B cell (primary cell): ENCODE data around the gene CDKL4. TPM values are rescaled to one million over a fixed set of nuclear protein-coding genes. Genes with fewer than 3 reads are reported as not detected.
"Not testable (repeated sequence)": the region's sequence is repeated elsewhere in the genome, so short reads cannot be mapped to it uniquely, and the experiment has no call there.

Source experiments
- ATAC-seq: fragments of 200-7000 bp; cut with Tn5 transposase; one replicate; pipeline ENCODE4 v1.10.0; 2021; ENCODE audit warnings: low read depth, mild to moderate bottlenecking, moderate number of reproducible peaks, moderate library complexity
- CTCF ChIA-PET: fragments of 350-600 bp; sonication (Branson Sonifier 250); formaldehyde crosslinking; loops from one replicate; lab custom pipeline; 2021; ENCODE audit warnings: antibody characterized with exemption, inconsistent platforms; lab: Charles Lee
- POLR2A ChIA-PET: fragments of 350-600 bp; sonication (Branson Sonifier 250); formaldehyde crosslinking; loops from one replicate; lab custom pipeline; 2021; ENCODE audit warnings: antibody characterized with exemption; lab: Charles Lee
- DNase-seq: peaks from one replicate; pipeline ENCODE4 v3.0.0; 2013
- H2AFZ ChIP-seq: 2 replicates; pipeline ENCODE4 v1.6.1; 2012; ENCODE audit warnings: mild to moderate bottlenecking, low read depth, low read length; ENCODE audit not compliant: insufficient read depth, poor library complexity, severe bottlenecking
- H3K27ac ChIP-seq, 2 donors: 1 replicate in 1 of 2; 2 replicates in 1 of 2; pipeline ENCODE4 v1.5.1; 2012 to 2013; ENCODE audit warnings: low read length in 2 of 2, mild to moderate bottlenecking in 2 of 2, moderate library complexity in 1 of 2
- H3K27me3 ChIP-seq, 4 experiments: fragments of 200-600 bp in 1 of 4; sonication (generic) in 1 of 4; replicated peaks in 1 of 4; 1 replicate in 2 of 4; 2 replicates in 2 of 4; pipeline versions ENCODE4 v1.6.1 to v1.7.0; 2013 to 2016; ENCODE audit warnings: low read length in 3 of 4, mild to moderate bottlenecking in 2 of 4, mixed read lengths in 1 of 4, moderate library complexity in 1 of 4; ENCODE audit not compliant: insufficient read depth in 4 of 4, control insufficient read depth in 3 of 4; ENCODE audit errors: control extremely low read depth in 1 of 4
- H3K36me3 ChIP-seq, 2 experiments: replicated peaks in 1 of 2; 1 replicate in 1 of 2; 2 replicates in 1 of 2; pipeline versions ENCODE4 v1.6.1 to v1.7.1; 2013; ENCODE audit warnings: low read length in 1 of 2; ENCODE audit not compliant: insufficient read depth in 2 of 2, control insufficient read depth in 1 of 2; ENCODE audit errors: control extremely low read depth in 1 of 2, extremely low read depth in 1 of 2
- H3K4me1 ChIP-seq, 2 donors: fragments of 200-600 bp in 1 of 2; sonication (generic) in 1 of 2; 1 replicate in 1 of 2; 2 replicates in 1 of 2; pipeline versions ENCODE4 v1.5.1 to v1.6.1; 2013 to 2017; ENCODE audit warnings: low read length in 2 of 2; ENCODE audit not compliant: control insufficient read depth in 2 of 2, insufficient read depth in 2 of 2
- H3K4me2 ChIP-seq: replicated peaks from 2 replicates; pipeline ENCODE3; 2012; ENCODE audit warnings: mild to moderate bottlenecking, low read depth, low read length; ENCODE audit not compliant: poor library complexity, severe bottlenecking
- H3K4me3 ChIP-seq, 5 experiments: fragments of 200-600 bp in 1 of 5; sonication (generic) in 1 of 5; 1 replicate in 3 of 5; 2 replicates in 2 of 5; pipeline versions ENCODE4 v1.5.1 to v1.7.0; 2011 to 2016; ENCODE audit warnings: low read length in 4 of 5, mild to moderate bottlenecking in 4 of 5, low read depth in 2 of 5, control low read depth in 1 of 5, moderate library complexity in 1 of 5; ENCODE audit not compliant: insufficient read depth in 1 of 5; ENCODE audit errors: control extremely low read depth in 1 of 5, extremely low read depth in 1 of 5
- H3K79me2 ChIP-seq: fragments of 200-600 bp; sonication (generic); one replicate; pipeline ENCODE4 v1.6.0; 2016; ENCODE audit warnings: low read length; ENCODE audit not compliant: control insufficient read depth, insufficient read depth
- H3K9ac ChIP-seq: fragments of 200-600 bp; sonication (generic); 2 replicates; pipeline ENCODE4 v1.6.1; 2017; ENCODE audit warnings: mild to moderate bottlenecking, low read length, moderate library complexity
- H3K9me3 ChIP-seq, 3 donors: one replicate each; pipeline versions ENCODE4 v1.6.1 to v1.7.1; 2013; ENCODE audit warnings: low read length in 2 of 3; ENCODE audit not compliant: control insufficient read depth in 2 of 3, insufficient read depth in 1 of 3; ENCODE audit errors: control extremely low read depth in 1 of 3
- H4K20me1 ChIP-seq: 2 replicates; pipeline ENCODE4 v1.6.0; 2012; ENCODE audit warnings: mild to moderate bottlenecking, low read length; ENCODE audit not compliant: insufficient read depth, control insufficient read depth, poor library complexity, severe bottlenecking
- H3K27ac Mint-ChIP-seq: one replicate; pipeline ENCODE4 v1.8.0; 2021; ENCODE audit warnings: mixed read lengths
- H3K27me3 Mint-ChIP-seq: one replicate; pipeline ENCODE4 v1.8.0; 2021; ENCODE audit warnings: mixed read lengths
- H3K4me1 Mint-ChIP-seq: one replicate; pipeline ENCODE4 v1.8.0; 2021; ENCODE audit warnings: mixed read lengths
- H3K4me3 Mint-ChIP-seq: one replicate; pipeline ENCODE4 v1.8.0; 2021; ENCODE audit warnings: mixed read lengths
- H3K9me3 Mint-ChIP-seq: one replicate; pipeline ENCODE4 v1.8.0; 2022; ENCODE audit warnings: mixed read lengths; ENCODE audit not compliant: insufficient read depth
- EZH2 ChIP-seq: IDR thresholded peaks from 2 replicates; pipeline ENCODE4 v1.6.1; 2012; ENCODE audit warnings: borderline replicate concordance, low read depth, mild to moderate bottlenecking, moderate library complexity, low read length; ENCODE audit not compliant: insufficient read depth, poor library complexity, severe bottlenecking
- WGBS: methylation state at CpG from one replicate; pipeline ENCODE4 v1.1.5; 2013; ENCODE audit warnings: missing lambda C conversion rate; ENCODE audit not compliant: insufficient coverage; 5-methylcytosine and 5-hydroxymethylcytosine counted together
- intact Hi-C: fragments of 100-400 bp; cut with micrococcal nuclease; formaldehyde crosslinking; loops from one replicate; pipeline ENCODE4 v1.10.0; 2022
- polyA plus RNA-seq: library from polyadenylated mRNA; depleted of rRNA; stranded (reverse); fragments of >200 nt; gene quantifications from 2 replicates; pipeline ENCODE4 v1.2.3, GENCODE V29; 2012
- total RNA-seq, 2 donors: library from RNA; stranded (reverse); fragments of 120-200 nt in 1 of 2; gene quantifications; 1 replicate in 1 of 2; 2 replicates in 1 of 2; pipeline versions ENCODE4 v1.2.3 to v1.2.4, GENCODE V29; 2013 to 2022
- TF ChIP-seq, protein P1 (sequence below): fragments of 200-600 bp; IDR thresholded peaks from one replicate; pipeline ENCODE4 v1.8.0; 2022; ENCODE audit warnings: antibody characterized with exemption, mild to moderate bottlenecking

The CDKL4 gene
- total and polyA plus RNA-seq, 2 donors (not counting 1 experiment from before 2014, with no cell fraction given), result not detected

DNA sequence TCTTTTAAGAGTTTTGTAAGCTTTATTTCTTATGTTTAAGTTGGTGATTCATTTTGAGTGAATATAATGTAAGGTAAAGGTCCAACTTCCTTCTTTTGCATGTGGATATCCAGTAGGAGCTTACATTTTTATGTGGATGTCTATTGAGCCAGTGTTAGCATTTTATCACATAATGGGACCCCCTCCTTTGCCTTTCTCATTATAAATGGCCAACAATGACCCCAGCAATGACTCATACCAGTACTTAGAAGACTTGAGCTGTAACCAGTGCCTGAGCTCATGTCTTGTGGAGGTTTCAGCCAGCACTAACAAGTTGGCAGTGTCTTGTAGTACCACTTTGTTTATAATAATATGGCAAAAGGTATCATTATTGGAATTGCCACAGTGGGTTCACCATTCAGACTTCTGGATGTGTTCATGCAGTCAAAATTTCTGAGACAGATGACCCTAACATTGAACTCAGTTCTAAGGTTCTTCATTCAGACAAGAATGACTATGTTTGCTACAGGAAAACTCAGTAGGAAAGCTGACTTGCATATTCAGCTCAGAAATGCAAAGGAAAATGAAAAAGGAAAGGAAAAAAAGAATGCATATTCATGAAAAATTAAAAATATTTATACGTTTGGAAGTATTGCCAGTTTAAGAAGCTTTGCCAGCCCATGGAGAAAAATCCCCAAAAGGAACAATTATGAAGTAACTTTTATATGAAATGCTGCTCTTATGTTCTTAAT is 41.0 kb downstream of the CDKL4 start:
- H3K9ac ChIP-seq, result no peak overlapping the region
- no peaks in the 10 kb centered on the region for H3K36me3 ChIP-seq
- H3K9me3 ChIP-seq, result no peaks in the 10 kb centered on the region
- no CpG with 5 or more reads among the region's 1 CpG for WGBS
- no peak overlapping the region for H3K27ac ChIP-seq
- Mint-ChIP-seq H3K4me3 (no peak overlapping the region), H3K9me3 (peaks cover 8% of the 10 kb centered on the region), H3K4me1 (no peaks in the 10 kb centered on the region), H3K27me3 (no peaks in the 10 kb centered on the region), H3K27ac (no peak overlapping the region)
- H3K79me2 ChIP-seq, result no peaks in the 10 kb centered on the region
- H3K27me3 ChIP-seq, result no peaks in the 10 kb centered on the region
- ATAC-seq (no peak), DNase-seq (no peak)
- no peak overlapping the region for H3K4me3 ChIP-seq
- H3K4me1 ChIP-seq, result no peaks in the 10 kb centered on the region
- POLR2A ChIA-PET, result no interaction called here
- TF ChIP-seq, protein P1, sequence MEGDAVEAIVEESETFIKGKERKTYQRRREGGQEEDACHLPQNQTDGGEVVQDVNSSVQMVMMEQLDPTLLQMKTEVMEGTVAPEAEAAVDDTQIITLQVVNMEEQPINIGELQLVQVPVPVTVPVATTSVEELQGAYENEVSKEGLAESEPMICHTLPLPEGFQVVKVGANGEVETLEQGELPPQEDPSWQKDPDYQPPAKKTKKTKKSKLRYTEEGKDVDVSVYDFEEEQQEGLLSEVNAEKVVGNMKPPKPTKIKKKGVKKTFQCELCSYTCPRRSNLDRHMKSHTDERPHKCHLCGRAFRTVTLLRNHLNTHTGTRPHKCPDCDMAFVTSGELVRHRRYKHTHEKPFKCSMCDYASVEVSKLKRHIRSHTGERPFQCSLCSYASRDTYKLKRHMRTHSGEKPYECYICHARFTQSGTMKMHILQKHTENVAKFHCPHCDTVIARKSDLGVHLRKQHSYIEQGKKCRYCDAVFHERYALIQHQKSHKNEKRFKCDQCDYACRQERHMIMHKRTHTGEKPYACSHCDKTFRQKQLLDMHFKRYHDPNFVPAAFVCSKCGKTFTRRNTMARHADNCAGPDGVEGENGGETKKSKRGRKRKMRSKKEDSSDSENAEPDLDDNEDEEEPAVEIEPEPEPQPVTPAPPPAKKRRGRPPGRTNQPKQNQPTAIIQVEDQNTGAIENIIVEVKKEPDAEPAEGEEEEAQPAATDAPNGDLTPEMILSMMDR, result no peak
- no peak for TF ChIP-seq EZH2
- no peak overlapping the region for H3K4me2 ChIP-seq
- no peak overlapping the region for H2AFZ ChIP-seq
- no peaks in the 10 kb centered on the region for H4K20me1 ChIP-seq
- CTCF ChIA-PET, result interaction anchor here (1.1 kb wide), 1 partner anchor 25 kb away, joined by 5 read pairs; no protein-coding TSS in a partner anchor
- intact Hi-C loops, result no loop called here

DNA sequence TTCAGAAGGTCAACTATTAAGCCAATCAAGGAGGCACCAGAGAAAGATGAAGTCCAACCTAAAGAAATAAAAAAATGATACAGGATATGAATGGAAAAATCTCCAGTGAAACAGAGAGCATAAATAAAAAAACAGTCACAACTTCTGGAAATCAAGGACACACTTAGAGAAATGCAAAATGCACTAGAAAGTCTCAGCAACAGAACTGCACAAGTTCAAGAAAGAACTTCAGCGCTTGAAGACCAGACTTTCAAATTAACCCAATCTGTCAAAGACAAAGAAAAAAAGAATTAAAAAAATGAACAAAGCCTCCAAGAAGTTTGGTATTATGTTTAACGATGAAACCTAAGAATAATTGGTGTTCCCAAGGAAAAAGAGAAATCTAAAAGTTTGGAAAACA is 46.8 kb downstream of the CDKL4 start:
- H3K4me1 Mint-ChIP-seq, H3K36me3 ChIP-seq, H3K27ac ChIP-seq, POLR2A ChIA-PET, H3K27ac Mint-ChIP-seq, ATAC-seq, H3K4me3 ChIP-seq, intact Hi-C loops, H3K9ac ChIP-seq, H3K4me2 ChIP-seq, H3K27me3 Mint-ChIP-seq, DNase-seq, H3K4me3 Mint-ChIP-seq, H4K20me1 ChIP-seq, H3K27me3 ChIP-seq, H3K9me3 Mint-ChIP-seq, CTCF ChIA-PET, H2AFZ ChIP-seq, H3K4me1 ChIP-seq, H3K79me2 ChIP-seq: not testable (repeated sequence)
- H3K9me3 ChIP-seq, result peaks cover 2 to 13% (median 4%) of the 10 kb centered on the region in 3 donors
- WGBS, result 100% methylated on average over 1 of the region's 2 CpGs
